Measurements from ENCODE around the gene RSPH1.

Gene RSPH1

DNA sequence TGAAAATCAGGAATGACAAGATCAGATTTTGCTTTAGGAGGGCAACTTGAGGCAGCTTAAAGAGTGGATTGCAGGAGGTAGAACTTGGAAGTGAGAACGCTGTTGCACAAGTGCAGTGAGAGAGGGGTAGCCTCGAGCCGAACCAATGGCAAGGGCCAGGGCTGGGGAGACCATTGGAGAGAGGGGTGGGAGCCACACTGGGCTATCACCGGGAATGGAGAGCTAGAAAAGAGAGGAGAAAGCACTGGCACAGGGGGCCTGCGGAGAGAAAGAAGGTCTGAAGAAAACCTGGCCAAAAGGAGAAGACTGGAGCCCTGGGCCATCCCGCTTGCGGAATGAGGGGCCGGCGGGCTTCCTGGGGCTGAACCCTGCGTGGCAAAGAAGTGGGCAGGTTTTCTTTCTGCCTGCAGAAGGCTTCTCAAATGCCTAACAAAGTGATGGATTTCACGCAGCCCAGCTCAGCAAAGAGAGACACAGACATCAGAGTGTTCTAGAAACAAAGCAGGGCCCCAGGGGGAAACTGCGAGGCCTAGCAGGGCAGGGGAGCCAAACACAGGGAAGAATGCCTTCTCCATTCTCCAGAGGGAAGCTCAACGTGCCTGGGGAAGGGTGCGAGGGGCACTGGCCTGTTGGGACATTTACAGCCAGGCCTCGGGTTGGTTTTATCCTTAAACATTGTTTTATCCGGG, 16.5 kb upstream of the RSPH1 start:
- no peak for DNase-seq

DNA sequence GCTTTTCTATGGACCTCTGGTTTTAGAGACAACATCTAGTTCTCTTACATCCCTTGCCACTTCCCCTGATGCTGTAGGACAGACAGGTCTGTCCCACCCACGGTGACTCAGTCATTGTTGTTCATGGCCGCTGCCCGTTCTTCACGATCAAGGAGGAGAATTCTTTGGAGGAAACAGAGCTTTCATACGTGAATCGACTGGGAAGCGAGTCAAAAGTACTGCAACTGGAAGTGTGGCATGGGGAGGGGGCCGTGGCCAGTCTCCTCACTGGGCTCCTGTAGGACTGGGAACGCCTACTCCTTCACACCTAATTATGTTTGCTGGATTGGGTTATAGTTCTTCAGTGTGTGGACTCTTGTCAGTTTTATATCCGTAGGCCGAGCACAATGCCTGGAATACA, 13.2 kb upstream of the RSPH1 start:
- no peak for DNase-seq

DNA sequence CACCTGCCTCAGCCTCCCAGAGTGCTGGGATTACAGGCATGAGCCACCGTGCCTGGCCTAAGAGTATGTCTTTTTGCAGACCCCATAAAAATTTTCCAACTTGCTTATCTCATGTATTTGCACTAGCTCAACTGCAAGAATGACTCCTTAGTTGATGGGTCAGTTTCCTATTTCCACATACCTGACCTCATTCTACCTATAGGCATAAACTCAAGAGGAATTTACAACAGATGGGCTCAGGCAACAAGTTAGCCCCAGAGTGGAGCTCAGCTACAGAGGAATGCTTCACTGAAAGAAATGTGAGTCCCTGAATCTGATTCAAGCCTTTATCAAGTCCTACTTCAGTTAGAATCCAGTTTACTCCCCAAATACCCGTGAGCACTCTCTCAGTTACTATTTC, 12.3 kb upstream of the RSPH1 start:
- no peak for DNase-seq

DNA sequence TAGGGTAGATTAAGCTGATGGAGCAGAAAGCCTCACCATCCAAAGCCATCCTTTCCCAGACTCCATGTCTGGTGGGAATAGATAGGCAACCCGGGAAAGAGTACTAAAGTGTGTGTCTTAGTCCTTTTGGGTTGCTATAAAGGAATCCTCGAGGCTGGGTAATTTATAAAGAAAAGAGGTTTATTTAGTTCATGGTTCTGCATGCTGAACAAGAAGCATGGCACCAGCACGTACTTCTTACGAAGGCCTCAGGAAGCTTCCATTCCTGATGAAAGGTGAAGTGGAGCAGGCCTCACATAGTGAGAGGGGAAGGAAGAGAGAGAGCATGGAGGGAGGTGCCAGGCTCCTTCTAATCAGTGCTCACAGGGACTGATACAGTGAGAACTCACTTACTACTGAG, 11.4 kb upstream of the RSPH1 start:
- no peak for DNase-seq

DNA sequence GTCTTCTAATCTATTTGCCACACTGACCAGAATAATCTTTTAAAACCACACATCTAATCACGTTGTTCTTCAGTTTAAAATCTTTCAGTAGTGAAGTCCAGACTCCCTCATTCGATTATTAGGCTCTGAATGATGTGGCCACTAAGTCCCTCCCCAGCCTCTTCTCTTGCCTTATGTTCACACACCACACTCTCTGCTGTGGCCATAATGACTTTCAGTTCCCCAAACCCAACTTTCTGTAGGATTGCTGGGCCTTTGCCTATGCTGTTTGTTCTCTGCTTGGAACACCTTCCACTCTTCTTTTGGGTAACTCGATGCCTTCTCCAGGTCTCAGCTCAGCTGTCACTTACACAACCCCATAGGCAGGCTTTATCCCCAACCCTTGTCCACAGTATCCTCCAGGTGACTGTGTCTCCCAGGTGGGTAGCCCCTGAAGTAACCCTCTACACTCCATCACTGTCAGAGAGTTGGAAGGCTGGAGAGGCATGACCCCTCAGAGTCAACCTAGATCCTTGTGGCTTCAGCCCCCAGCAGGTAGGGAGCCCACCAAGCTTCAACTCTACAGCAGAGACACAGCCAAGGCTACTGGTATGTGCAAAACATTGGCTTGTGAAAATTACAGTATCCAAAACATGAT, 9.2 kb upstream of the RSPH1 start:
- DNase-seq = no peak

DNA sequence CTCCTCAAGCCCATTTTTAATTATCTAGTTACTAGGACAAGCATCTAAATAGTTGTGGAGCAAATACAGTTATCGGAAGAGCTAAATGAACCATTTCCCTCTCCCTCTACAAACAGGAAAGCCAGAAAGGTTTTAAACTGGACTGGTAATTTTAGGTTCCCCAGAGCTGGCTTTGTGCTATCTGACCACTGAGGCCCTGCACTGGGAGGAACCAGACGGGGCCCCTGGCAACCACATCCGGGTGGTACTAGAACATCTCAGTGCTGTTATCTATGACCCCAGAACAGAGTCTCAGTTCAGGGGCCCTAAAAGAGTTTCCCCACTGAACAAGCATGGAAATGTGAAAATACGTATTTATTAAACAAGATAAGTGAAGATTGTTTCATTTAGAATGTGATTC, 7.7 kb upstream of the RSPH1 start:
- DNase-seq = no peak

DNA sequence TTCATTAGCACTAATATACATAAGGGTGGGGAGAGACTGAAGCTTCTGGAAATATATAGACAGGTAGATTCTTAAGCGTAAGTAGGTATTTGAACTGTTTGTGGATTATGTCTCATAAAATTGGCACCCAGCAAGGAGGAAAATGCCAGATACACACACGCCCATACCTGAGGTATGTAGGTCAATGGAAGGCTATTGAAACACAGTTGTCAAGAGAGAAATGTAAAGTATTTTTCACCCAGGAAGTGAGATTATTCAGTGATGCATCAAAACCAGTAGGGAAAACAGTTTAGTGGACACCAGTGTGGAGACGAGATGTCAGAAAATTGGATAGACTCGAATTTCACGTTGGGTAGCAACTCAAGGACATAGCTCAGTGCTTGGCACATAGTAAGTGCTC, 4.7 kb upstream of the RSPH1 start:
- DNase-seq = no peak

DNA sequence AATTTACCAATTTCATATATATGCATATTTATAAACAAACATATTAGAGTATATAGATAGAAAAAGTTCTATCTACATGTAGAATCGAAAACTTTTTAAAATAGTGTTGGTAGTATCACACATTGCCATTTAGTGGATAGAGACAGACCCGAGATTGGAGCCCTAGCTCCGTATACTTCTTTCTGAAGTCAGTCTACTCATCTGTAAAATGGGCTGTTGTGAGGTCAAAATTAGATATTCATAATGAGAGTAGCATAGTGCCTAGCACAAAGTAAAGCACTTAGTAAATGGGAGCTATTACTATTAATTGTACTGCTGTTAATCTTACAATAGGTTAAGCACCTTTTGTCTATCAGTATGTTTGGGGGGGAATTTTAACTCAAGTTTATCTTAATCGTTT, 4.2 kb upstream of the RSPH1 start:
- no peak for DNase-seq

DNA sequence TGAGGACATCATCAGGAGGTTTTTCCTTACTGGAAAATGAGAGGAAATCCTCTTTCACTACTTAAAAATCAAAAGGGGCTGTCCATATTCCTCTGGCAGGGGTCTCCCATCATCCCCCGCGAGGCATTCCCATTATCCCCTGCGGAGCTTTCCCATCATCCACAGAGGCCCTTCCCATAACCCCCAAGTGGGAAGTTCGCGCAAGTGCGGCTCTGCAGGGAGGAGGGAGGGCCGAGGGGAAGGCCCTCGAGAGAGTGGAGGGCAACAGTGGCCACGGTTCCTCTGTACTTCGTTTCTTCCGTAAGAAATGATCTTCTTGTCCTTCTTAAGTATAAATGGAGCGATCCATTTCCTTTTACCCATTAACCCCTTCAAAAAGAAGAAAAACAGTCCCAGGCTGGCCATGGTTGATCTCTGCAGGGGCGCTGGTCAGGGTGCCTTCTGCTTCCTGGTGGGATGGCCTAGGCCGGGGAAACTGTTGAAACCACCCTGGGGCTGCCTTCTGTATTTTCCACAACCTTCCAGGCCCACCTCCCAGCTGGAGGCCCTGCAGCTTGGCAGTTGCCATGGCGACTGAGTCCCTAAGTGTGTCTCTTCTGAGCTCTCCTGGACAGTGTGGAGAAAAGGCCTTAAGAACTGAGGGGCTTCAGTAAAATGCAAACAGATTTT, 3.6 kb upstream of the RSPH1 start:
- no peak for DNase-seq

DNA sequence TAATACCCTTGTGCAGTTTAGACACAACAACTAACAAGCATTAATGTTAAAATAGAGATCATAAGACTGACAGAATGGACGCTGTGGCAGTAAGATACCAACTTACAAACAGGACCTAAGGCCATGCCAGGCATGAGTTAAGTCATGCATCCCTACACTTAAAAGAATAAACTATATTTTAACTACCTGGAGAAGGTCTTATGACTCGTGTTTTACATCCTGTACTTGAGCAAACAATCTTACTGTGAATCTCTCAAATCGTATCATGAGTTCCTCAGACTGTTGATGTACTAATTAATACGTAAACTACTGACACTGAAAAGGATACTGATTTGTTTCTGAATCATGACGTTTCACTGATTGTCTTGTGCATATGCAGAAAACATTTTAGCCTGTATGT, 2.0 kb upstream of the RSPH1 start:
- DNase-seq = no peak

DNA sequence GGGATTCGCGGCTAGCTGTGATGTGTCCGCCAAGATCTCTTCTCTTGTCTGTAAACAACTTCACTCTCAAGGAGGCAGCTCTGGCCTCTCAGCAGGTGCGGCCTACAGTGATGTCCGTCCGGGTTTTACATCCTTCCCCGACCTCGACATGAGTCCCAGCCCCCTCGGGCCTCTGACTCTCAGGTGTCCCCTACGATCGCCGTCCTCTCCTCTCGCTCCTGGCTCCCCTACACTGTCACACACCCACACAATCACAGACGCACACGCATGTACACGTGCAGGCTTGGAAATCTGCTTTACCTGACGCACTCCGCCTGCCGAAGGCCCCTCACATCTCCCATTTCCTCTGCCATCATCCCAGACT, 797 bp upstream of the RSPH1 start:
- no peak for DNase-seq

DNA sequence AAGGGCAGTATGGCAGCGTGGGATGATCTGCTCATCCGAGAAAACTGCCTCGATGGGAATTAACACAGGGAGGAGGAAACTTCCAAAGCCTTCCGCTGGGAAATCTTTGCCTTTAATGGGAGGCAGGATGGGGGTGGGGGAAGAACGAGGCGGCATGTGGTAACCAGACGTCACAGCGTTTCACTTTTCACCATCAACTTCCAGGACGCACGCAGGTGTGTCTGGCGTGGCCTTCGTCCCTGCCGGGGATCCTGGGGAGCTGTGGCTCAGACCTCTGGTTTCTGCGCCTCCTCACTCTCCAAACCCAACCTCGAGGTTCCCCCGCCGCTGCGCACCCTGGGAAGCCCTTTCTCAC, 282 bp downstream of the RSPH1 start:
- no peak for DNase-seq

DNA sequence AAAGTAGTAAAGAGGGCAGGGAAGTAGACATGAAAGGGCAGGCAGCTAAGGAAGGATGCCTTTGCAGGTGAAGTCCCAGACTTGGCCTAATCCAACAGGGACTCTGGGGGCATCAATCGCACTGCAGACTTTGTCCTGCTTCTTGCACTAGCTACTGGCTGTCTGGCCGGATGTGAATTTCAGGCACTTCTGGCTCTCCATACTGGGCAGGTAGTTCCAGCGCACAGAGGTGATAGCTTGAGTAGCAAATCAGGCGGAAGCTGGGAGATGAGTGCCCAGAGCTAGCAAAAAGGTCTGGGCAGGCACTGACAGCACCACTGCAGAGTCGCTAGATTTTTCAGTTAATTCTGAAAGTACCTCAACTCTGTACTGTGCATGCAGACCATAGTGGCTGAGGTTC, 997 bp downstream of the RSPH1 start:
- DNase-seq = no peak

DNA sequence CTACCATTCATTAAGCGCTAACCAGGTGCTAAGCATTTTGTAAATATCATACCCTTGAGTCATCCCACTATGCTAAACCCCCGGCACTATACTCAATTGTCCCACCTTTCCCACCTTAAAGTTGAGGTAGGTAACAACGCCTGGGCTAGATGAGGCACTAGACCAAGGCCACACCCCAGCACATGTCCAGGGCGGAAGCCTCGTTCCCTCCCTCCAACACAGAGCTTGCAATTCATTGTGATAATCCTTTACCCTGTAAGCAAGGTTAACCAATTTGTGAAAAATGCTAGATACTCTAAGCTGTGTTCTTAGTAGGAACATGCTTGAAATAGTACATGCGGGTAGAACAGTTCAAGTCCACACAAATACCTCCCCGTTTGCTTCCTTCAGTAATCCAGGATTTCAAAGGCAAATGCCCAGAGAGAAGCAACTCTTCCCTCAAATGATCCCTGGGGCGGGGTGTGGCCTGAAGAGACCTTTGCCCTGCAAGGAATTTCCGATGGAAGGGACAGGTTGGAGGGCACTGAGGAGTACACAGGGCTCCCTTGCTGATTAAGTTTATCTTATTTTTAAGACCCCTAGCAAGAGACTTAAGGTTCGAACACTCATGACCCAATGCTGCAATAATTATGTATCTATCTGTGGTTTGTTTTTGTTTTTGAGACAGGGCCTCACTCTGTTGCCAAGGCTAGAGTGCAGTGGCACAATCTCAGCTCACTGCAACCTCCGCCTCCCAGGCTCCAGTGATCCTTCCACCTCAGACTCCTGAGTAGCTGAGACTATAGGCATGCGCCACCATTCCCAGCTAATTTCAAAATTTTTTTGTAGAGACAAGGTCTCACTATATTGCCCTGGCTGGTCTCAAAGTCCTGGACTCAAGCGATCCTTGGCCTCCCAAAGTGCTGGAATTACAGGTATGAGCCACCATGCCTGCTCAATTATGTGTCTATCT, 2.6 kb downstream of the RSPH1 start:
- no peak for DNase-seq

DNA sequence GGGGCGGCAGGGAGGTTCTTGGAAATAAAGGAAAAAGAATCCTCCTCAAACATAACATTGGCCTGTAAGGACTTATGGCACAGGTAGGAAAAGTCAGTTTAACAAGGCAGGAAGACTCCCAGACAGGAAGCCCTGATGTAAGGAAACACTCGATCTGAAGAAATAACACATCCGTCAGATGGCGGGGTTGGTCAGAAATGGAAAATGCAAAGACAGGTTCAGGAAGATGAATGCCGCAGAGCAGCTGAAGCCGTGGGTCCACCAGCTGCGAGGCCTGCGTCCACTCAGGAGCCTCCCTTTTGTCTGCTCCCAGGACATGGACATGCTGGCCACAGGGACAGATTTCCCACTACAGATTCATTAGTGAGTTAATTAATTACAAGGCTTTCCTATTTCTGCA, 3.8 kb downstream of the RSPH1 start:
- no peak for DNase-seq

DNA sequence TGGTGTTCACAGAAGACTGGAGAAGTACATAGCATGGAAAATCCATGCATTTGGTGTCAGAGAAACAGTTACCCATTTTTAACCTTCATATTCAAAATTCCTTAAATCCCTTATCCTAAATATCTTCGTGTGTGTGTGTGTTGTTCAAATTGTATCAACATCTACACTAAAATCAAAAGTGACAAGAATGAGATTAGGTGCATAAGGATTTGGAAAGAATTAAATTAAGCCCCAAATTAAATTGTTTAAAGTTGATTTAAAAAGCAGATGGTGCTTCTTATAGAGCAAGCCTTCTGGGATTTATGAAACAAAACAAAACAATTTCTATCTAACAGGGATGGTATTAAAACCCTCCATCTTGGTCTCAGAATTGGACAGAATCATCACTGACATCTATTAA, 4.7 kb downstream of the RSPH1 start:
- no peak for DNase-seq

DNA sequence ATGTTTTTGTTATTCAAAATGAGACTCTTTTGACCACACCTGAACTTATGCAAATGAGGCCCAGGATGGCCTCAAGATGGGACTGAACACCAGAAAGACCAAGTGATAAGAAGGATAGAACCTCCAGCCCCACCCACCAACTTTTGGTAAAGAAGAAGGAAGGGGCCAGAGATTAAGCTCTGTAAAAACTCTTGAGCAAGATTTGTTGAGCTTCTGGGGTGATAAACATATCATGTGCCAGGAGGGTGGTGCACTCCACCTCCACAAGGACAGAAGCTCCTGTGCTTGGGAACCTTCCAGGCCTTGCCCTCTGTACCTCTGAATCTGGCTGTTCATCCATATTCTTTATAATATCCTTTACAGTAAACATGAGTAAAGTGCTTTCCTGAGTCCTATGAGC, 5.3 kb downstream of the RSPH1 start:
- DNase-seq = no peak

DNA sequence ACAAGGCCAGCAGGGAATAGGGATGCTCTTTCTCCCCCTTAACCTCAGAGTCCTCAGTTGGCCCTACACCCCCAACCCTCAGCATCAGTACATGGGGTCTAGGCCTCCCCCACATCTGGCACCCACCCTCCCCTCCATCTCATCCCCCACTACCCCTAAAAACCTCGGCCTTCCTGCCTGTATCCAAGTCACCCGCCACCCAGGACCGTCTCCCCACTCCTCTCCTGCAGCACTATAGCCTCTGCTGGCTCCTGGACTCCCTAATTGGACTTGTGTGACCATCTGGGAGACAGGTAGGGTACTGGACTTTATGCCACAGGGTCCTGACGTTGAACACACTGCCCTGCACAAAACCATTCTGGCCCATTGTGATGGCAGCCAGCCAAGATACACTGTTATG, 6.0 kb downstream of the RSPH1 start:
- DNase-seq = no peak

DNA sequence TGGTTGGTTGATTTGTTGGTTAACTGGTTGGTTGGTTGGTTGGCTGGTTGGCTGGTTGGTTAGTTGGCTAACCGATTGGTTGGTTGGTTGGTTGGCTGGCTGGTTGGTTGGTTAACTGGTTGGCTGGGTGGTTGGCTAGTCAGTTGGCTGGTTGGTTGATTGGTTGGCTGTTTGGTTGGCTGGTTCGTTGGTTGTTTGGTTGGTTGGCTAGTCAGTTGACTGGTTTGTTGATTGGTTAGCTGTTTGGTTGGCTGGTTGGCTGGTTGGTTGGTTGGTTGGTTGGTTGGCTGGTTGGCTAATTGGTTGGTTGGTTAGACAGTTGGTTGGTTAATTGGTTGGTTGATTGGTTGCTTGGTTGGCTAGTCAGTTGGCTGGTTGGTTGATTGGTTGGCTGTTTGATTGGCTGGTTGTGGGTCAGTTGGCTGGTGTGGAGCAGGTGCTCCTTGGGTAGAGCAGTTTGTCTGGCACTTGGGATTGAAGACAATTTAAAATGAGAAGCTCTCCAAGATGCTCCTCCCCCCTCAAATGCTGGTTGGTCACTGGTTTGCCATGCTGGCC, 6.9 kb downstream of the RSPH1 start:
- no peak for DNase-seq

DNA sequence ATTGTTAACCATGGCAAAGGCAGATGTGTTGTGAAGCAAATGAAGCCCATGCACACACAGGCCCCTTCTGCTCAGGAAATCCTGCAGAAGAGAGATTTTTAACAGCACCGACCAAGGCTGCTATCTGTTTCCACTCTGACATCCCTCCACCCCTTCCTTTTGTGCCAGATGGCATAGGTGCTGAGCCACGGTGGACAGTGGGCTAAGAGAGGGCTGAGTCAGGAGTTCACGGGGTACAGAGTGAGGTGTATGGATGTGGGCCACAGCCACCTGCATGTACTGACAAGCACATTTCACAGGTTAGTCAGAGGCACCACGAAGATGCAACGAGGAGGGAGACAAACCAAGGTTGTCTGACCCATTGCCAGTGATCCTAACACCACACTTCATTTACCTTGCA, 9.5 kb downstream of the RSPH1 start:
- no peak for DNase-seq

DNA sequence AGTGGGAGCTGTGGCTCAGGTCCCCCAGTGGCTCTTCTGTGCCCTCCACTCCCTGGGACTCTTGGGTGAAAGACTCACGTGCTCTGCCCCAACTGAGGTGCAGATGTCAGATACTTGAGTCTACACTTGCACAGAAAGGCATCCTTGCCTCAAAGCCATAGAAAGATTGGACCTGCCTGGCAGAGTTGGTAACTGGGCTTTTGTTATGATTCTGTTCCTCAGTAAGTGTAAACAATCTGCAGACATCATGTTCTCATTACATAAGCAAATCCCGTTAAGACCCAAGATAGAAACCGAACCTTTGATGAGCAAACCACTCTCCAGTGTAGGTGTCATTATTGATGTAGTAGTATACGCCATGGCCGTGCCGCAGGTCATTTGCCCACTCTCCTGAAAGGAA, 10.0 kb downstream of the RSPH1 start:
- no peak for DNase-seq

DNA sequence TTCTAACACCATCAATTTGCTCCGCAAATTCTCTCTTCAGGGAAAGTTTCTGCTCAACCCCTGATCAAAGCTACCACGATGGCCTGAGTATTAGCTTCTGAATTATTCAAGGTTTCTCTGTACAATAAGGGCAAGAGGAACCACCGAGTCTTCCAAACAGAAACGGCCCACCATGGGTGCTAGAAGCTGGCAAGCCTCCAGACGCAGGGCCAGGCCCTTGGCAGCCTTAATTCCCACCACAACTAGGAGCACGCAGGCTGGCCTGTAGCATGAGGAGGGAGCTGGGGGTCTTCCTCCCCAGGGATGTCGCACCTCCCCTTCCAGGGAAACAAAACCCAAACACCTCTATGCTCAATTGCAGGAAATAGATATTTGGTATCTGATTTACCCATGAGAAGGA, 11.1 kb downstream of the RSPH1 start:
- DNase-seq = no peak

DNA sequence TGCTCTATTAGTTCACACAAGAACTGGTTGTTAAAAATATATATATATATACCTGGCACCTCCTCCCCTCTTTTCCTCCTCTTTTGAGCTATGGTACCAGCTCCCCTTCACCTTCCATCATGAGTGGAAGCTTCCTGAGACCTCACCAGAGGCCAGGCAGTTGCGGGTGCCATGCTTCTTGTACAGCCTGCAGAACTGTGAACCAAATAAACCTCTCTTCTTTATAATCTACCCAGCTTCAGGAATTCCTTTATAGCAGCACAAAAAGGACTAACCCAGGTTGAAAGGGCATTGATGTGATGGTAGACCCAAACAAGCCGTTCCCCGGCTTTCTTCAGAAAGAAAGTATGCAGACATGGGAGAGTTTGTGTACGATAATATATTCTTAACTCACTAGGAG, 14.9 kb downstream of the RSPH1 start:
- no peak for DNase-seq

All from NCI-H1436 (cell line).